ENCODE results near the gene PPP6R2.
A peak's percentile ranks its signal among the peaks of the same experiment; 100 is the strongest.

The PPP6R2 gene

GRCh38 chr22:50310031-50310722 is 33.0 kb upstream of the PPP6R2 start:
- Mint-ChIP-seq H3K27me3 (peaks cover 46% of the 10 kb centered on the region), H3K4me3 (no peak overlapping the region), H3K4me1 (peaks cover 27% of the 10 kb centered on the region), H3K27ac (no peak overlapping the region), H3K36me3 (no peaks in the 10 kb centered on the region), H3K9me3 (no peaks in the 10 kb centered on the region)
- no peak for DNase-seq
- CTCF ChIA-PET, result no interaction called here

GRCh38 chr22:50310949-50311444 is 32.1 kb upstream of the PPP6R2 start:
- Mint-ChIP-seq H3K4me3 (no peak overlapping the region), H3K27ac (no peak overlapping the region), H3K9me3 (no peaks in the 10 kb centered on the region), H3K4me1 (peaks cover 29% of the 10 kb centered on the region), H3K27me3 (peaks cover 38% of the 10 kb centered on the region), H3K36me3 (no peaks in the 10 kb centered on the region)
- DNase-seq, result no peak
- CTCF ChIA-PET, result no interaction called here

- Mint-ChIP-seq H3K27me3 (peaks cover 30% of the 10 kb centered on the region), H3K9me3 (no peaks in the 10 kb centered on the region), H3K27ac (no peak overlapping the region), H3K4me3 (no peak overlapping the region), H3K4me1 (peaks cover 25% of the 10 kb centered on the region), H3K36me3 (no peaks in the 10 kb centered on the region)
- CTCF ChIA-PET, result no interaction called here
- no peak for DNase-seq
Measured at GRCh38 chr22:50311606-50312351, 31.3 kb upstream of the PPP6R2 start.

- no peaks in the 10 kb centered on the region for H3K36me3 Mint-ChIP-seq
- peaks cover 27% of the 10 kb centered on the region for H3K27me3 Mint-ChIP-seq
- no peak overlapping the region for H3K4me3 Mint-ChIP-seq
- CTCF ChIA-PET, result no interaction called here
- H3K9me3 Mint-ChIP-seq, result no peaks in the 10 kb centered on the region
- H3K4me1 Mint-ChIP-seq, result peaks cover 25% of the 10 kb centered on the region
- H3K27ac Mint-ChIP-seq, result no peak overlapping the region
- DNase-seq, result no peak
Measured at GRCh38 chr22:50312371-50312770, 30.8 kb upstream of the PPP6R2 start.

- Mint-ChIP-seq H3K4me1 (peaks cover 25% of the 10 kb centered on the region), H3K4me3 (no peak overlapping the region), H3K27ac (no peak overlapping the region), H3K27me3 (peaks cover 24% of the 10 kb centered on the region), H3K36me3 (no peaks in the 10 kb centered on the region), H3K9me3 (no peaks in the 10 kb centered on the region)
- DNase-seq, result no peak
- CTCF ChIA-PET, result no interaction called here
Measured at GRCh38 chr22:50313021-50313420, 30.1 kb upstream of the PPP6R2 start.

GRCh38 chr22:50313600-50313999 is 29.5 kb upstream of the PPP6R2 start:
- no peak for DNase-seq
- no peaks in the 10 kb centered on the region for H3K36me3 Mint-ChIP-seq
- CTCF ChIA-PET, result interaction anchor here (1.5 to 1.6 kb wide), 2 partner anchors 37 to 39 kb away, joined by 3 to 4 read pairs; no protein-coding TSS in a partner anchor
- H3K4me3 Mint-ChIP-seq, result peak overlapping the region; percentile 69
- H3K4me1 Mint-ChIP-seq, result peaks cover 22% of the 10 kb centered on the region
- no peaks in the 10 kb centered on the region for H3K9me3 Mint-ChIP-seq
- H3K27ac Mint-ChIP-seq, result peak overlapping the region; percentile 82
- peaks cover 20% of the 10 kb centered on the region for H3K27me3 Mint-ChIP-seq

- CTCF ChIA-PET, result interaction anchor here (0.7 to 1.6 kb wide), 4 partner anchors 11 to 40 kb away, joined by 3 to 4 read pairs (median 3); no protein-coding TSS in a partner anchor
- H3K36me3 Mint-ChIP-seq, result no peaks in the 10 kb centered on the region
- H3K4me1 Mint-ChIP-seq, result peaks cover 19% of the 10 kb centered on the region
- peaks cover 16% of the 10 kb centered on the region for H3K27me3 Mint-ChIP-seq
- no peak for DNase-seq
- H3K9me3 Mint-ChIP-seq, result no peaks in the 10 kb centered on the region
- H3K4me3 Mint-ChIP-seq, result peak overlapping the region; percentile 69
- peak overlapping the region; percentile 82 for H3K27ac Mint-ChIP-seq
Measured at GRCh38 chr22:50314081-50314454, 29.1 kb upstream of the PPP6R2 start.

- Mint-ChIP-seq H3K36me3 (no peaks in the 10 kb centered on the region), H3K27ac (peak overlapping the region; percentile 86), H3K9me3 (no peaks in the 10 kb centered on the region), H3K27me3 (peaks cover 10% of the 10 kb centered on the region), H3K4me1 (peaks cover 19% of the 10 kb centered on the region), H3K4me3 (peak overlapping the region; percentile 69)
- CTCF ChIA-PET, result interaction anchor here (0.7 to 1.6 kb wide), 4 partner anchors 10 to 40 kb away, joined by 3 to 4 read pairs (median 3); no protein-coding TSS in a partner anchor
- DNase-seq, result peak; percentile 85
Measured at GRCh38 chr22:50314455-50315288, 28.5 kb upstream of the PPP6R2 start.

GRCh38 chr22:50315289-50316113 is 27.6 kb upstream of the PPP6R2 start:
- no peak for DNase-seq
- Mint-ChIP-seq H3K27ac (peak overlapping the region; percentile 86), H3K4me3 (peak overlapping the region; percentile 65), H3K9me3 (no peaks in the 10 kb centered on the region), H3K27me3 (peaks cover 8% of the 10 kb centered on the region), H3K4me1 (peaks cover 19% of the 10 kb centered on the region), H3K36me3 (no peaks in the 10 kb centered on the region)
- CTCF ChIA-PET, result interaction anchor here (1.0 to 1.9 kb wide), 4 partner anchors 10 to 41 kb away, joined by 3 to 6 read pairs (median 4); no protein-coding TSS in a partner anchor

- H3K4me3 Mint-ChIP-seq, result no peak overlapping the region
- no peak for DNase-seq
- H3K9me3 Mint-ChIP-seq, result no peaks in the 10 kb centered on the region
- peaks cover 19% of the 10 kb centered on the region for H3K4me1 Mint-ChIP-seq
- H3K36me3 Mint-ChIP-seq, result no peaks in the 10 kb centered on the region
- peaks cover 13% of the 10 kb centered on the region for H3K27me3 Mint-ChIP-seq
- H3K27ac Mint-ChIP-seq, result no peak overlapping the region
- CTCF ChIA-PET, result interaction anchor here (1.9 kb wide), 1 partner anchor 9 kb away, joined by 6 read pairs; no protein-coding TSS in a partner anchor
Measured at GRCh38 chr22:50316114-50317065, 26.7 kb upstream of the PPP6R2 start.

- H3K9me3 Mint-ChIP-seq, result no peaks in the 10 kb centered on the region
- no peak overlapping the region for H3K4me3 Mint-ChIP-seq
- CTCF ChIA-PET, result interaction anchor here (1.9 kb wide), 1 partner anchor 8 kb away, joined by 6 read pairs; no protein-coding TSS in a partner anchor
- H3K4me1 Mint-ChIP-seq, result peaks cover 19% of the 10 kb centered on the region
- H3K27ac Mint-ChIP-seq, result no peak overlapping the region
- DNase-seq, result no peak
- no peaks in the 10 kb centered on the region for H3K36me3 Mint-ChIP-seq
- H3K27me3 Mint-ChIP-seq, result peaks cover 13% of the 10 kb centered on the region
Measured at GRCh38 chr22:50317178-50317577, 25.9 kb upstream of the PPP6R2 start.

GRCh38 chr22:50317674-50318073 is 25.5 kb upstream of the PPP6R2 start:
- H3K4me1 Mint-ChIP-seq, result peaks cover 19% of the 10 kb centered on the region
- H3K36me3 Mint-ChIP-seq, result no peaks in the 10 kb centered on the region
- CTCF ChIA-PET, result interaction anchor here (1.9 kb wide), 1 partner anchor 8 kb away, joined by 6 read pairs; no protein-coding TSS in a partner anchor
- H3K27ac Mint-ChIP-seq, result no peak overlapping the region
- no peak for DNase-seq
- H3K27me3 Mint-ChIP-seq, result peaks cover 13% of the 10 kb centered on the region
- H3K9me3 Mint-ChIP-seq, result no peaks in the 10 kb centered on the region
- H3K4me3 Mint-ChIP-seq, result no peak overlapping the region
